HEK293T (cell line): ENCODE measurements around the gene KRTCAP2.
"Not testable (repeated sequence)": the region's sequence is repeated elsewhere in the genome, so short reads cannot be mapped to it uniquely, and the experiment has no call there.

Experiments used
- CTCF ChIA-PET: fragments of 350-600 bp; formaldehyde crosslinking; extraction: SDS; loops from one replicate; lab custom pipeline; 2021; ENCODE audit warnings: antibody characterized with exemption, inconsistent platforms; lab: Yijun Ruan, JAX
- POLR2A ChIA-PET: fragments of 350-600 bp; formaldehyde crosslinking; extraction: SDS; loops from one replicate; lab custom pipeline; 2020; ENCODE audit warnings: antibody characterized with exemption, inconsistent platforms; lab: Yijun Ruan, JAX
- DNase-seq: peaks from one replicate; pipeline ENCODE4 v3.0.0; 2012; ENCODE audit warnings: mixed read lengths; ENCODE audit errors: extremely low spot score
- ARNT ChIP-seq: fragments of 450-650 bp; IDR thresholded peaks from 2 replicates; pipeline ENCODE4 v1.6.1; 2017; ENCODE audit warnings: mild to moderate bottlenecking
- BHLHE40 ChIP-seq: fragments of 450-650 bp; IDR thresholded peaks from 2 replicates; pipeline ENCODE4 v1.6.1; 2016; ENCODE audit warnings: mild to moderate bottlenecking, moderate library complexity, borderline replicate concordance
- CTBP1 ChIP-seq: fragments of 450-650 bp; IDR thresholded peaks from 2 replicates; pipeline ENCODE4 v1.6.1; 2016; ENCODE audit warnings: borderline replicate concordance
- ELF4 ChIP-seq: fragments of 450-650 bp; IDR thresholded peaks from 2 replicates; pipeline ENCODE4 v1.6.1; 2017; ENCODE audit warnings: antibody characterized with exemption
- FOXA1 ChIP-seq: fragments of 450-650 bp; IDR thresholded peaks from 2 replicates; pipeline ENCODE4 v1.6.1; 2016; ENCODE audit warnings: mild to moderate bottlenecking
- FOXK2 ChIP-seq: fragments of 450-650 bp; IDR thresholded peaks from 2 replicates; pipeline ENCODE4 v1.6.1; 2016; ENCODE audit warnings: mild to moderate bottlenecking
- FOXM1 ChIP-seq: fragments of 450-650 bp; IDR thresholded peaks from 2 replicates; pipeline ENCODE4 v1.6.1; 2017; ENCODE audit warnings: mild to moderate bottlenecking, borderline replicate concordance
- HDGF ChIP-seq: fragments of 450-650 bp; IDR thresholded peaks from 2 replicates; pipeline ENCODE4 v1.6.1; 2017; ENCODE audit warnings: antibody characterized with exemption, borderline replicate concordance
- L3MBTL2 ChIP-seq: fragments of 450-650 bp; conservative IDR thresholded peaks from 2 replicates; pipeline ENCODE4 v1.6.1; 2016; ENCODE audit warnings: mild to moderate bottlenecking
- LEF1 ChIP-seq: fragments of 450-650 bp; IDR thresholded peaks from 2 replicates; pipeline ENCODE4 v1.6.1; 2017; ENCODE audit warnings: mild to moderate bottlenecking, borderline replicate concordance
- NFRKB ChIP-seq: fragments of 450-650 bp; IDR thresholded peaks from 2 replicates; pipeline ENCODE4 v1.6.1; 2016; ENCODE audit warnings: mild to moderate bottlenecking, moderate library complexity
- PKNOX1 ChIP-seq: fragments of 450-650 bp; IDR thresholded peaks from 2 replicates; pipeline ENCODE4 v1.6.1; 2016
- SP1 ChIP-seq: fragments of 450-650 bp; IDR thresholded peaks from 2 replicates; pipeline ENCODE4 v1.6.1; 2017
- SUZ12 ChIP-seq: fragments of 450-650 bp; IDR thresholded peaks from 2 replicates; pipeline ENCODE4 v1.6.1; 2016; ENCODE audit warnings: mild to moderate bottlenecking
- TARDBP ChIP-seq: fragments of 450-650 bp; IDR thresholded peaks from 2 replicates; pipeline ENCODE4 v1.6.1; 2016
- ZNF384 ChIP-seq: fragments of 450-650 bp; IDR thresholded peaks from 2 replicates; pipeline ENCODE4 v1.6.1; 2016

The KRTCAP2 gene

GRCh38 chr1:155160128-155160527 lies 13.0 kb downstream of the KRTCAP2 start:
- DNase-seq: peak; percentile 3
- POLR2A ChIA-PET: interaction anchor here (0.7 to 1.0 kb wide), 2 partner anchors 28 to 33 kb away, joined by 3 to 4 read pairs; no protein-coding TSS in a partner anchor
- TF ChIP-seq FOXM1: no peak
- no peak for TF ChIP-seq FOXK2
- TF ChIP-seq SP1: no peak
- CTCF ChIA-PET: no interaction called here

DNA sequence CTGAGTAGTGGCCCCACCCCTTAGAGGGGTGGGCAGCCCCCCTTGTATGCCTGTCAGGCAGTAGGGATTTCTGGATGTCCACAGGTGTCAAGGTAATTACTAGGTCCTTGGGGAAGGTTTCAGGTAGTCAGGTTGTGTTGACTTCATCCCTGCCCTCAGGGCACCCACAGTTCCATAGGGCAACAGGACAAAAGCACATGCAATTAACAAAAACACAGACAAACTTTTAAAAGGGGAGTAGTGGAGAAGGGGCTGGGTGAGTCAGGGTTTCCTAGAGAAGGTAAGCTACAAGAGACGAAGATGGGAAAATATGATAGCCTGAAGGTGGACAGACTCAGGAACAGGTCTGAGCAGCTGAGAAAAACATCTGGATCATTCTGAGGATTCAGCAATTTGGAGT lies 14.1 kb downstream of the KRTCAP2 start:
- DNase-seq: peak; percentile 4
- POLR2A ChIA-PET: no interaction called here
- CTCF ChIA-PET: no interaction called here
- TF ChIP-seq L3MBTL2 (no peak), ZNF384 (no peak), FOXM1 (no peak), NFRKB (no peak), SUZ12 (no peak), CTBP1 (no peak), FOXA1 (no peak), LEF1 (no peak), SP1 (no peak)

DNA sequence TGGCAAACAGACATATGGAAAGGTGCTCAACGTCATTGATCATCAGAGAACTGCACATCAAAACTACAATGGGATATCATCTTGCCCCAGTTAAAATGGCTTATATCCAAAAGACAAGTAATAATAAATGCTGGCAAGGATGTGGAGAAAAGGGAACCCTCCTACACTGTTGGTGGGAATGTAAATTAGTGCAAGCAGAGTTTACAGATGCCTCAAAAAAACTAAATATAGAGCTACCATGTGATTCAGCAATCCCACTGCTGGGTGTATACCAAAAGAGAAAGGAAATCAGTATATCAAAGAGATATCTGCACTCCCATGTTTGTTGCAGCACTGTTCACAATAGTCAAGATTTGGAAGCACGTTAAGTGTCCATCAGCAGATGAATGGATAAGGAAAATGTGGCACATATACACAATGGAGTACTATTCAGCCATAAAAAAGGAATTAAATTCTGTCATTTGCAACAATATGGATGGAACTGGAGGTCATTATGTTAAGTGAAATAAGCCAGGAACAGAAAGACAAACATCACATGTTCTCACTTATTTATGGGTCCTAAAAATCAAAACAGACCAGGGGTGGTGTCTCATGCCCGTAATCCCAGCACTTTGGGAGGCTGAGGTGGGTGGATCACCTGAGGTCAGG lies 17.0 kb downstream of the KRTCAP2 start:
- DNase-seq, POLR2A ChIA-PET: not testable (repeated sequence)
- CTCF ChIA-PET: interaction anchor here (0.6 to 1.3 kb wide), 3 partner anchors 11 to 86 kb away, joined by 3 to 7 read pairs (median 3); partner anchors contain the start of gene KRTCAP2

- POLR2A ChIA-PET: interaction anchor here (0.5 to 1.9 kb wide), 3 partner anchors 10 to 33 kb away, joined by 3 to 8 read pairs (median 3); partner anchors contain the start of genes KRTCAP2 and SLC50A1
- no peak for TF ChIP-seq L3MBTL2
- TF ChIP-seq LEF1: no peak
- no peak for TF ChIP-seq ELF4
- no peak for TF ChIP-seq CTBP1
- no peak for TF ChIP-seq ZNF384
- CTCF ChIA-PET: interaction anchor here (0.6 to 1.0 kb wide), 4 partner anchors 22 to 667 kb away, joined by 3 read pairs; no protein-coding TSS in a partner anchor
These were observed 27.6 kb downstream of the KRTCAP2 start for GRCh38 chr1:155145491-155145890.

GRCh38 chr1:155141749-155142148 lies 31.4 kb downstream of the KRTCAP2 start:
- TF ChIP-seq FOXA1 (no peak), FOXM1 (no peak), NFRKB (no peak), SUZ12 (no peak), SP1 (no peak)
- POLR2A ChIA-PET: interaction anchor here (2.3 kb wide), 1 partner anchor 31 kb away, joined by 8 read pairs; the partner anchor contains the start of gene KRTCAP2
- CTCF ChIA-PET: interaction anchor here (0.7 kb wide), 1 partner anchor 31 kb away, joined by 3 read pairs; the partner anchor contains the start of gene KRTCAP2
- DNase-seq: no peak

More at GRCh38 chr1:155145491-155145890, 27.6 kb downstream of the KRTCAP2 start:
- DNase-seq: no peak

DNA sequence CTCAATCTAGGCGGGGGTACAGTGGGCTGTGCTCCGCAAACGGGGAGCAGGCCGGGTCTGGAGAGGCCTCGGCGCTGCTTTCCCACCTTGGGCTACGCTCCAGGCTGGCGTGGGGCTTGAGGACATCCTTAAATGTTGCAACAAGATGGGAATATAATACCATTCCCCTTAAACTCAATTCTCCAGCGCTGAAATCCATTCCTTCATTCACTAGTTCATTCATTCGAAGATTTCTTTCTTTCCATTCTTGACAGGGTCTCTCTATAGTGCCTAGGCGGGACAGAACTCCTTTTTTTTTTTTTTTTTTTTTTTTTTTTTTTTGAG lies 32.5 kb downstream of the KRTCAP2 start:
- CTCF ChIA-PET: interaction anchor here (1.0 to 1.3 kb wide), 2 partner anchors 49 to 79 kb away, joined by 3 to 7 read pairs; no protein-coding TSS in a partner anchor

GRCh38 chr1:155139895-155140629 lies 33.0 kb downstream of the KRTCAP2 start, which contains the start of gene DPM3:
TSS of gene DPM3 (minus strand) at chr1:155140531. CDS start at chr1:155140240, 291 bp downstream.
- ChIA-PET POLR2A (interaction anchor here (0.7 to 1.7 kb wide), 12 partner anchors 10 to 59 kb away, joined by 3 to 16 read pairs (median 4); no protein-coding TSS in a partner anchor), CTCF (interaction anchor here (1.0 to 1.3 kb wide), 2 partner anchors 49 to 79 kb away, joined by 3 to 7 read pairs; no protein-coding TSS in a partner anchor)
- TF ChIP-seq LEF1: no peak
- TF ChIP-seq BHLHE40: no peak
- TF ChIP-seq HDGF: no peak
- TF ChIP-seq L3MBTL2: 0 out of 2 replicates have a peak, but pooled peaks have one; percentile 31
- no peak for TF ChIP-seq FOXA1
- no peak for TF ChIP-seq ZNF384
- TF ChIP-seq SUZ12: no peak
- TF ChIP-seq FOXK2: no peak
- TF ChIP-seq ELF4: peak; percentile 61

More for the DNA sequence above, 32.5 kb downstream of the KRTCAP2 start:
- no peak for DNase-seq
- POLR2A ChIA-PET: interaction anchor here (1.0 to 1.7 kb wide), 11 partner anchors 10 to 60 kb away, joined by 3 to 16 read pairs (median 4); no protein-coding TSS in a partner anchor
- TF ChIP-seq ZNF384 (0 out of 2 replicates have a peak, but pooled peaks have one; percentile 8), HDGF (no peak), ARNT (no peak)

GRCh38 chr1:155137154-155137949 lies 35.8 kb downstream of the KRTCAP2 start:
- ChIA-PET POLR2A (interaction anchor here (0.7 to 3.8 kb wide), 8 partner anchors 10 to 107 kb away, joined by 3 to 48 read pairs (median 4); partner anchors contain the start of genes EFNA1 and KRTCAP2), CTCF (interaction anchor here (0.8 to 1.9 kb wide), 4 partner anchors 30 to 52 kb away, joined by 3 to 6 read pairs (median 3); partner anchors contain the start of gene KRTCAP2)
- no peak for DNase-seq
- TF ChIP-seq ELF4 (no peak), FOXK2 (no peak), L3MBTL2 (no peak), ARNT (no peak), SP1 (no peak), FOXA1 (no peak), ZNF384 (no peak), LEF1 (no peak), PKNOX1 (no peak), NFRKB (no peak), HDGF (no peak), TARDBP (no peak), SUZ12 (no peak), CTBP1 (no peak), BHLHE40 (no peak), FOXM1 (no peak)

More at GRCh38 chr1:155139895-155140629, 33.0 kb downstream of the KRTCAP2 start, which contains the start of gene DPM3:
- DNase-seq: peak; percentile 88
